Activated effector memory CD4-positive, alpha-beta T cell treated with Interleukin-2 at 50 U/mL for 16 hours (primary cell): ENCODE data around the gene TLX3.
"Not testable (repeated sequence)": the region's sequence is repeated elsewhere in the genome, so short reads cannot be mapped to it uniquely, and the experiment has no call there.

Source experiments
- DNase-seq: peaks from one replicate; pipeline ENCODE4 v3.0.0-alpha.2; 2020

TLX3 gene

DNA sequence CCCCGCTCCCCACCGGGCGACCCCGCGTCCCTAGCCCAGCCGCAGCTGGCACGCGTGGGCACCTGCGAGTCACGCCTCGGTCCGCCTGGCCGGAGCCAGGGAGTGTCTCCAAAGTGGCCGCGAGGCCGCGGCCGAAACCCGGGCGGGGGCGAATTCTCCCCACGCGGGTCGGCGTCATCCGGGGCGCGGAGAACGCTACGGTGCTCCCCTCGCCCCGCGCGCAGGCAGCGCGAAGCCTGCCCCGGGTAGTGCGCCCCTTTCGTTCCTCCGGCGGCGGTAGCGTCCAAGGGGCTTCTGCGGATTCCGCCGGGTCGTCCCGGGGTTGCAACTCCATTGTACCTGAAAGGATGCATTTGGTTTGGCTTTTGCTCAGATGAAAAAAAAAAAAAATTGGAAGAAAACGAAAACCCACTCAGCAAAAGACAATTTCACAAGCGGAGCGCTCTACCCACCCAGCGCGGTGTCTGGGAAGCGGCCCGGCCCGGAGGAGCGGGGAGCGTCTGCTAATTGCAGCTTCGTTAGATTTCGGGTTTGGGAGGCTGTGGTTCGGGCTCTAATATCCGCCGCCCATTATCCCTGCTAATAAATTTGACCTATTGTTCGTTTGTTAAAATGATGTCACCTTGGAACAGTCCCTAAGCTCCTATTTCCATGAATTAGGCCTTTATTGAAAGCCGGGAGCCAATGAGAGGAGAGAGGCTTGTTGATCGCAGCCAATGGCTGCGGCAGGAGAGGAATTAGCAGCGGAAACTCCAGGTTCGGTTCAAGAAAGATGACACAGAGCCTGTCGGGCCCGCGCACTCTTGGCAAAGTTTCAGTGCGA, at the start of gene TLX3:
TLX3 (plus strand) TSS at position 796 of the 823 bp plus-strand sequence. CDS start 118 bp downstream, outside the sequence.
- no peak for DNase-seq

DNA sequence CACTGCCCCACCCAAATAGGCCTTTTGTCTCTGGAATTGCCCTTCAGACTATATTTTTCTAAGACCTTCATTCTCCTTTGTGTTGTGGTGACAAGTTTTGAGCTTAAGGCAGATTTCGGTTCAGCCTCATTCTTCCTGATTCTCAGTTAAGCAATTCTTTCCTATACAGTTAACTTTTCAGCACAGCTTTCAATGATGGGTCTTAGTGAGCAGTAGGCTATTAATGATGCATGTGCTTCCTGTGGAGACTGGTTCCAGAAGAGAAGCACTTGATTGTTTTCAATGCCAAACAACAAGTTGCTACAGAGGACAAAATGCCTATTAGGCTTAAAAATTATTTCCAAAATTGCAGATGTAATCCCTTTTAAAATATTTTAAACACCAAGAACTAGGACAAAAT, 47.7 kb upstream of the TLX3 start:
- no peak for DNase-seq

DNA sequence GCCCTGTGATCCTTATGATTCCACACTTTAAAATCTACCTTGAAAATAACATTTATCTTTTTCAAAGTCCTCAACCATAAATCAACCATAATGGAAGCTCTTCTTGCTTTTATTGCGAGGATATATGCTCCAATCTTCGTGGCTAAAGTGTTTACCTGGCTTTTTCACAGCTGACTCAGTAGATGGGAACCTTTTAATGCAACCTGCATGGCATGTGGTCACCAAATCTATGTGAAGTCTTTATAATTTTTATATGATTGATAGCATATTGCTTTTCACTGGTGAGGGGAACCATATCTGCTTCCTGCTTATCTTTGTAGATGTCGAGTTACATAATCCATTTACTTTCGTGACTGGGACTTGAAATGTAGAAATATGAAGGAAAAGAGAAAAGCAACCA, 47.1 kb upstream of the TLX3 start:
- DNase-seq = no peak

DNA sequence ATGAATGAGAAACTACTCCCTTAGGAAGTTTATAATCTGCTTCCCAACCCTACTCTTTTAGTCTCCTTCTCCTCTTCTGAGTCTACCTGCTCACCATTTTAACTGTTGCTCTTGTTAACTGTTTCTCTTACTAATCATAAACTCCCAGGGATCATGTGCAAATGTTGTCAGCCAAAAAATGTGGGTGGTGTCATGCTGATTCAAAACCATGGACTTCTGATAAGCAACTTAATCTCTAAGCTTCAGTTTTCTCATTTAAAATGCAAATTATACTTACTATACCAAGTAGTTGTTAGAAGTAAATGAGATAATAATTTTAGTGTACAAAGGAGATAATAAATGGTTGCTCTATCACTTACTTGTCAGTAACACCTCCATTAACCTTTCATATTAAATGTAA, 45.9 kb upstream of the TLX3 start:
- DNase-seq = no peak

DNA sequence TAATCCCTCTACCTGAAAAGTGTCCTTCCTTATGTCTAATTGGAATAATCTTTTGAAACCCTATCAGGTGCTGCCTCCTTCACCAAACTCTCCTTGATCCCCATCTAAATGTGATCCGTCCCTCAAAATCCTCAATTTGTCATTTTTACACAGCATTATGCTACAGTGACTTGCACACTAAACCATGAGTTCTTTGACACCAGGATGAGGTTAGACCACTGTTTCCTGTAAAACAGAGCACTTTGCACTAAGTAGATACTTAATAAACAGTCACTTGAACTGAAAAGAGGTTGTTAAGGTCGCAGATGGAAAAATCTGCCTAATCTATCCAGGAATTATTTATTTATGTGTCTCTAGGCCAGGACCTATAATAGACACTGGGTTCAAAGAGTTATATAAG, 44.2 kb upstream of the TLX3 start:
- no peak for DNase-seq

DNA sequence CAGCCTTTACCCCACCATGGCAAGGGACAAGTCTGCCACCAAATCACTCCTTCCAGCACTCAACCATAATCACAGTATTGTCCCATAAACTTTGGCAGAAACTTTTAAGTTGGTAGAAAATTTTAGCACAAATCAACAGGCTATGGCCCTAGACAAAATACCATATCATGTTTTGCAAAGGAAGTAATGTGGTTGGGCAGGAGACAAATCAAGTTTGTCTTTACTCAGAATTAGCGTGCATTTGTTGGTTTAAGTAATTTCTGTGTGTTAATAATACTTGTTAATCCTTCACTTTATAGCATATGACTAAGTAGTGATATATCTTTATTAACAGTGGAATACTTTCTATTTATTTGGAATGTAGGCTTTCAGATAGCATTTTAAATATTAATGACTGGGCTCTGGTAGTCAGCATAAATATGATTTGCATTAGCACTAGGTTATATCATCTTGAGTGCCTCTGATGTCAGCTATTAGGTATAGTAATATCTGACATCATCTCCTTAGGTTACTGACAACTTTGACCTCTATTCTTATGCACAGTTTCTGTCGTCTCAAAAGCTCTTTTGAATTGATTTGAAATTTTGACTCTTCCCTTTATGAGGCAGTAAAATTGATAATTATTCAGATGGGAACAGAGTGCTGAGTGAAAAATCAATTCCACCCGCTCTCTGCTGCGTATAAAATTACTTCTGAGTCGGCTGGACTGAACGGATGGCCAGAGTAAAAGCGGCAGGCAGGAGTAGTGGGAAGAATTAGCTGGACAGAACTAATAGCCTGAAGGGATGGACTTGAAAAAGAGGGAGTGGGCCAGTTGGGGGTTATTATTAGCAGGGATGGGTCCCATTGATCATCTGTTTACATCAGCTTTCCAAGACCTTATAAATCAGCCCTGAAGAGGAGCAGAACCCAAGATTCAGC, 40.1 kb upstream of the TLX3 start:
- DNase-seq = no peak

DNA sequence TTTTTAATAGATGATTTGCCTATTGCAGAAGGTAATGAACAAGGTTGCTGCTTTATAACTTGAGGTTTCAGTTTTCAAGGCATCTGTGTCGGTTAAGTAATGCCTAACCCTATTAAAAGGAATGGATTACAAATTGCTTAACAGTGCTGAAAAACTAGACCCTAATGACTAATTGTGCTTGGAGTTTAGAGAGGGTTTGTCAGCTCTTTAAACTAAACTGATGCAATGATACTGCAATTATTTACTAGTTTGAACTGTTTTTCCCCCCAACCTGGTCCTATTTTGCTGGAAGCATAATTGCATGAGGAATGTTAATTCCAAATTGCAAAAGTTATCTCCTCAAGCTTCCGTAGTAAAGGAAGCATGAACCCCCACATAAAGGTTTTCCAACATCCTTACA, 39.3 kb upstream of the TLX3 start:
- no peak for DNase-seq

DNA sequence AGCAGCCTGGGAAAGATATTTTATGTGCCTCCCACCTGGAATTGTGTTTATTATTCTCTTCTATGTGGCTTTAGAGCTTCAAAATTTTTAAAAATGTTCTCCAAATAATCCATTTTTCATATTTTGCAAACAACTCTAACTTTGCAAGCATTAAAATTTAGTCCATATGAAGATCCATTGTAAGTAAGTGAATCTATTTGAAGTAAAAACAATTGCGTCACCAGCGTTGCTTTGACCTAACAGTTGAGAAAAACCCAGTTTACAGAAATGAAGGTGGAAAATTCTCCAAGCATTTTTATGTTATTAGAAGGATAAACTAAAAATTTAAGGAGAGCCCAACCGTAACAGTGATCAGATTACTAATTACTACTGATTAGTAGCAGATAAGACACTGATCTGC, 38.9 kb upstream of the TLX3 start:
- DNase-seq = no peak

DNA sequence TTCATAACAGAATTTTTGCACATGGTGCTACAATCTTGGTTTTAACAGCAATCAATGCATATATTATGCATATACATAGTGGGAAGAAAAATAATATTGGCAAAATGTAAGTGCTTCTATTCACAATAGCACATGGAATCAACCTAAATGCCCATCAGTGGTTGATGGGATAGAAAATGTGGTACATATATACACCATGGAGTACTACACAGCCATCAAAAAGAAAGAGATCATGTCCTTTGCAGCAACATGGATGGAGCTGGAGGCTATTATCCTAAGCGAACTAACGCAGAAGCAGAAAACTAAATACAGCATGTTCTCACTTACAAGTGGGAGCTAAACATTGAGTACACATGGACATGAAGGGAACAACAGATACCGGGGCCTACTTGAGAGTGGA, 37.2 kb upstream of the TLX3 start:
- DNase-seq = no peak

DNA sequence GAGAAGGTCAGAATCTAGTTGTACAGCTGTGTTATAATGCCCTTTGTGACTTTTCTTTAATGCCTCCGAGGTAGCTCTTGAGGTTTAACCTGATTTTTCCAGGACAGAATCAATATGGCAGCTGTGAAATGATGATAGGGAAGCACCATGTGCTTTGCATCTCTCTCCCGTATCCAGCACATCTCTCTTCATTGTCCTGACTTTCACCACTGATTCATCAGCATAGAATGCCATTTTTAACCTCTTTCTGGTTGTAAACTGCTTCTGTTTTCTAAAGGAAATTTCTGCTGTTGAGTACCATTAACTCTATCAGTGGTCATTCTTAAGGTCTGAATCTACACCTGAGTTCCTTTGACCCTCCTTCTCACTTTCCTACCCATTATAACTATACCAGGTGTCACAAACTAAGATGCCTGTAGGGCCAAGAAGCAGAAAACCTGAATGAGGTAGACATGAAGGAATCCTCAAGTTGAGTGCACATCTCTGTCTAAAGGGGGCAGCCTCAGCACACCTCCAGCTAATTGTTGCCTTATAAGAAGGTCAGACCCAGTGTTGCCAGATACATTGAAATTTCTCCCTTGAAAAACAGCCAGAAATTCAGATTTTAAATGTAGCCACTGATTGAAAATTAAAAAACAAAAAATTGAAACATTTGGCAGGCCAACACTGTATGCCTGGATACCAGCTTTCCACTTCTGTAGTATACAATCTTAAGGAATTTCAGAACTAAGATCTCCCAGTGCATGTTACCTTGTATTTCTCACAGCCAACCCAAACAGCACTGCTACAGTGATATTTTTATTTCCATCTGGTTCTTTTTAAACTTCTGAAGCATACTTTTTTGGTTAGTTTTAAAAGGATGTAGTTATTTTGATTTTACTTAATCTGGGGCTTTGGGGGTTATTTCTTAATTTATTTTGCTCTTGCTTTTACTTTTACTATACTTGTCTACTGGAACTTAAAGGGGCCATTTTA, 35.8 kb upstream of the TLX3 start:
- no peak for DNase-seq

DNA sequence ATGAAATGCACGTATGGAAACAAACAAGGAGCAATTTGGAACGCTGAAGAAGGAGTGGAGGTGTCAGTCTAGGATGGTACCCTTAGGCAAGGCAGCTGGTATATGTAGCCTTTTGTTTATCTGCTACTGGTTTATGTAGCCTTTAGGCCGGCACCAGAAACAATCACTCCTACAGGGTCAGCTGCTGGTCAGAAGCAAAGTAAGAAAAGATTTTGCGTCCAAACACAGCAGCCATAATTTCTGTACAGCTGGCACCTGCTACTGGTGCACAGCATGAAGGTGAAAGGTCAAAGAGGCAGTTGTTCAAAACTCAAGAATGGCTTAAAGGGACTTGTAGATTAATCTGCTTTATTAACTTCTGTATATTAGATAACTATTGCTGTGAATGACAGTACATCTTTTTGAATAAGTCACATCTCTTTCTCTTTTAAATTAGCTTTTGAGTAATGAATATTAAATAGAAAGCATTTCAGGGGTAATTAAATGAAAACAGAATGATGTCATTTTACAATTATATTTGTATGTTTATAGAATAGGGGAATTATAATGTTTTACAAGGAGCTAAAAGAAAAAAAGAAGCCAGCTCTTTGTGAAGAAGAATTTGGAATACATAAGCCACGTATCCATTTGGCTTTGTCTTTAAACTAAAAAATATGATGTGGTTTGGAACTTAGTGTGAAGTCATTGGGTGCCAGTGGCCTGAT, 33.1 kb upstream of the TLX3 start:
- no peak for DNase-seq

DNA sequence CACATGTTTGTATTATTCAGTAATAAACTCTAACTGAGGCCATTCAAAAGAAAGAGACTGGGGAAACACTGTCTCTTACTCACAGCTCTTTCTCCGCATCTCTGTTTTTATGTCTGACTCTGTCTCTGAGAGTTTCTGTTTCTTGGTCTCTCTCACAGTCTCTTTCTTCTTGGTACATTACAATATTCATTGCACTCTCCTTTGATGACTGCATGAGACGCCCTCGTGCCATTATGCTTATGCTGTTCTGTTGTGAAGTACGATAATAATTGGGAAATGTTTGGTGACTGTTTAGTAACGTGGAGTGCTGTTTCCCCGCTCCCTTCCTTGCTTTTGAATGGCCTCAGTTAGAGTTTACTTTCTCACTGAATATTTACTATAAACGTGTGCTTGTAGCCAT, 25.3 kb upstream of the TLX3 start:
- no peak for DNase-seq

DNA sequence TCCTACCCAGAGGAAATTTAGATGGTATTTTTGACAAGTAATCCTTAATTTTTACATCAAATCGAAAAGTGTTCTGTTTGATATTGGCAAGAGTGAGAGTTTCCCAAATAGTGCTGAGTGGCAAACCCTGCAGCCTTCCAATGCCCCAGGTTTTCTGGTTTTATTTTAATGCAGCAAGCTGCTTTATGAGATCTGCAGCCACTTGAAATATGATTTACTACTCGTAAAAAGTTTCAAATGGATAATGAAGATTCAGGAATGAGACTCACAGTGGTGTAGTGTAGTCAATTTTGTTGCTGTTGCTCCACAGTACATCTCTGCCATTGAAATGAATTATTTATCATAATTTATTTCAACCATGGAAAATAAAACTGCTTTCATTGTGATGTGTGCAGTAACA, 23.6 kb upstream of the TLX3 start:
- no peak for DNase-seq

DNA sequence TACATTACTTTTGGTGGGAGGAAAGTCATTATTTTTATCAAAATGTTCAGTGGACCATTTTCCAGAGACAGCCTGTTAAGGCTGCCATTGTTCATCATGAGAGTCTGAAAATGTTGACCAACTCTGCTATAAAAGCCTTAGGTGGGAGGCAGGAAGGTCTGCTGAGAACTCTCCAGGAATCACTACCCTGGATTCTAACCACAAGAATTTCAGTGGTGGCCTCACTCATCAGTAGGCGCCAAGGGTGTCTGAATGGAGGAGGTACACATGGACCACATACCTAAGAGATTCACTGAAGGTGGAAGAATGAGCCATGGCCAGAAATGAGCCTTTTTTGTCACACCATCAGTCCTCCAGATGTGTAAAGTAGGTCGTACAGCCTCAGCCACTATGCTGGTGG, 21.0 kb upstream of the TLX3 start:
- DNase-seq = no peak

DNA sequence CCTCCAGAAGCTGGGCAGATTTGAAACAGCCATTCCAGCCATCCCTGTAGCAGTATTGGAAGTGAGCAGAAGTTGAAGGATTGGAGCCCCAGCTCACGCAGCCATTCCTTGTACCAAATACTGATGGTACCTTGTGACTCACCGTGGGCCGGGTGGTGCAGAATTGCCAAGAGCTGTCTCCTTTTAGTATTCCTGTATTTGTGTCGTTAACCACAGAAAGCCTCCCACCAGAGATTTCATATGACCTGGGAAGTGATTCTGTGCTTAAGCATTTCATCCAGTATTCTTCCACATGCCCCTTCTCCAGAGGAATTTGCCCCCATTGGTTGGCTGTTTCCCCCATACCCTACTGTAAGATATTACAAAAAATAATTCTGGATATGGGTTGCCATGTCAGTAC, 17.7 kb upstream of the TLX3 start:
- no peak for DNase-seq

DNA sequence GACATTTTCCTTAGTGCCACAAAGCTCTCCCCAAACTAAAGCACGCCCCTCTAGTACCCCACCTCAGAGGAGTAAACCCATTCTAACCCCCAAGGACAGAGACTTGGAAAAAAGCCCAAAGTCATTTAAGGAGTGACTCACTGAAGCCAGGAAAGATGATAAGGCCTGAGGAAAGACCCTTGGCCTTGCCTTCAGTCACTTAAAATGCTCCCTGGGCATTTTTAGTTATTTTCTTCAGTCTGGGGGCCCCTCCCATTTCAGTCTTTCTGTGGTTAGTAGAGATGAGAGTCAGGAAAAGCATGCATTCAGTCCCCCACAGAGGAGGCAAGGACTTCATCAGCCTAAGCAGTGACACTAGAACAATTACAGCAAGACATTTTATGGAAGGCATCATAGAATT, 13.7 kb upstream of the TLX3 start:
- no peak for DNase-seq

DNA sequence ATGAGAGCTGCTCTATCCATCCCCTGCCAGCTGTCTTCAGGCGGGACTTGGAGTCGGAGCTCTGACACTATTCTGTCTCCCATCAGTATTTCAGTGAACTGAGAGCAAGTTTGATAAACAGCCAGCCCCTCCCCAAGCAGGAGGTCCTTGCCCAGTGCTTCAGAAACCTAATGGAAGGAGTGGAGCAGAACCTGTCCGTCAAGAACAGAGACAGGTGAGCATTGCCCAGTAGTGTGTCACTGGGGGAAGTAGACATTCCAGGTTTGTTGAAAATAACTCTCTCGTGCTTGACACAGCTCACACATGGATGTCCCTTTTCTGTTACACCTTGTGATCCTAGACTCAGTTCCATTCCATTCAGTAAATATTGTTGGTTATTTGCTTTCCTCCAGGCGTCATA, 13.2 kb upstream of the TLX3 start:
- DNase-seq = no peak

DNA sequence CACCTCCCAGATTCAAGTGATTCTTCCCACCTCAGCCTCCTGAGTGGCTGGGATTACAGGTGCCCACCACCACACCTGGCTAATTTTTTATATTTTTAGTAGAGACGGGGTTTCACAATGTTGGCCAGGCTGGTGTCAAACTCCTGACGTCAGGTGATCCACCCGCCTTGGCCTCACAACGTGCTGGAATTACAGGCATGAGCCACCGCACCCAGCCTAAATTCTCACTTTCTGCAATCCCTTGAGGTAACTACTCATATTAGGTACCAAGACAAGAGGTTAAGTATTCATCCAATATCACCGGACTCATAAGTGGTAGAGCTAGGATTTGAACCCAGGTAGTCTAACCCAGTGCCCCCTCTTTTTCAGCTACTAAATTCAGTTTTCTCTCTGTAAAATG, 11.1 kb upstream of the TLX3 start:
- not testable (repeated sequence) for DNase-seq

DNA sequence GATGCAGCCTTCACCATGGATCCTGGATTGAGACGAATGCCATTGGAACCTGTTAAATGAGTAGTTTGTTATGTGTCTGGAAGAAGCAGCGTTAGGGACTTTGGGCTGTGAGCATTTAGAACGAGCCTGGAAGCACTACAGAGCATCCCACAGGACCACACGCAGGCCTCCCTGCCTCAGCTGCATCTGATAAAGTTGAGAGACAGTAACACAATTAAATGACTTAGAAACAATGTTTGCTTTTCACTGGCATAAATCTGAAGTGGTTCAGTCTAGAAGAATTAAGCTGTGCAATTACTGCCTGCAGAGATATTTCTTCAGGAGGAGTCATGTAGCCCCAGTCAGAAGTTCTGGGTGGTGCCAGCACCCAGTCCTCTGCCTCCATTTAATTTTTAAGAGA, 9.8 kb upstream of the TLX3 start:
- no peak for DNase-seq

DNA sequence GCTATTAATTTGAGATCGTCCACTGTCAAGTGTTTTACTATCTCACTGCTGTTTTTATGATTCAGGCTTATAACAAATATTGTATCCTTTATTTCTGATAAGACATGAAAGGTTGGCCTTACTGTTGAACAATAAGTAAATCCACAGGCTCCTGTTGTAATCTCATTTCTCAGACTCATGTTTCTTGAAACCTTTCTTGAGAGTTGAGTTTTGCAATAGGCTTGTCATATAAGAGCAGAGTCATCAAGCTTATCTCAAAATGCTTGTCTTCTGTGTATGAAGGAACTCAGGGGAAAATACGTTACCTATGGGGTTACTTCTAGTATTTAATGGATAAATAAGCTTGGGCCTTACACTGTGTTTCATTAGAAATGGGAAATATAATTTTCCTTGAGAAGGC, 9.2 kb upstream of the TLX3 start:
- no peak for DNase-seq

DNA sequence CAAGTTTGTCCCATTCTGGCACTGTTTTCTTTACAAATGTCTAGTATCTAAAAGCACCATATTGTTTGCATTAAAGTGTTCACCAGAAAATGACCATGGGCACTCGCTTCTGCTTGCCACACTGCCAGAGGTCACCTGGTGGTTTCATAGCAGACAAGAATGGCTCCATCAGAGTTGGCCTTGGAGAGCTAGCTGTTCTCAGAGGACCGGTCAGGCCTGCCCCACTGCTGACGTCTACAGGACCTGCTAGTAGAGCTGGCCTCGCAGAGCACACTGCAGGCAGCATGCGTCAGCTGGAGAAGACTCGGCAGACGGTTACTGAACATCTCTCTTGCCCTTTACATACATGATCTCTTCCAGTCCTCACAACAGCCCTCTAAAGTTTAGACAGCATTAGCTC, 8.7 kb upstream of the TLX3 start:
- no peak for DNase-seq

DNA sequence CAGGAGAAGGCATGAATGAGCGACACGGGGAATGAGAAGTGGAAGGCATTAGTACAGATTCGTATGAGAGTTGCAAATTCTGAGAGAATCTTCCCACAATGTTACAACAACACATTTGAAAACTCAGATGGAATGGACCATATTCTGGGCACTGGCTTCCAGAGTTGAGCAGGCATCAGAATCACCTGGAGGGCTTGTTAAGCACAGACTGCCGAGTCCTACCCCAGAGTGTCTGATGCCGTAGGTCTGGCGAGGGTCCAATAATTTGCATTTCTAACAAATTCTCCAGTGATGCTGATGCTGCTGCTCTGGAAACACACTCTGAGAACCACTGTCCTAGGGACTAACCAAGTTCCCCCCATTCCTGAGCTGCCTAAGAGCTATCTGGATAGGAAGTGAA, 2.9 kb upstream of the TLX3 start:
- no peak for DNase-seq
